Activated B cell treated with CpG ODN at 0.5 μM for 24 hours (primary cell): ENCODE measurements around the gene SPOCK3. TPM values are rescaled to one million over a fixed set of nuclear protein-coding genes. Genes with fewer than 3 reads are reported as not detected.

Experiments
- ATAC-seq: fragments of 200-7000 bp; cut with Tn5 transposase; one replicate; pipeline ENCODE4 v1.10.0; 2021; ENCODE audit warnings: low read depth, mild to moderate bottlenecking, moderate library complexity
- CTCF ChIA-PET: fragments of 350-600 bp; sonication (Branson Sonifier 250); formaldehyde crosslinking; loops from one replicate; lab custom pipeline; 2021; ENCODE audit warnings: antibody characterized with exemption; lab: Charles Lee
- POLR2A ChIA-PET: fragments of 350-600 bp; sonication (Branson Sonifier 250); formaldehyde crosslinking; loops from one replicate; lab custom pipeline; 2021; ENCODE audit warnings: antibody characterized with exemption; lab: Charles Lee
- DNase-seq: peaks from one replicate; pipeline ENCODE4 v3.0.0; 2022
- H3K27ac Mint-ChIP-seq: one replicate; pipeline ENCODE4 v1.8.0; 2020; ENCODE audit warnings: mixed read lengths
- H3K27me3 Mint-ChIP-seq: one replicate; pipeline ENCODE4 v1.8.0; 2021; ENCODE audit warnings: mixed read lengths
- H3K36me3 Mint-ChIP-seq: one replicate; pipeline ENCODE4 v1.8.0; 2021; ENCODE audit warnings: low read depth, mixed read lengths
- H3K4me1 Mint-ChIP-seq: one replicate; pipeline ENCODE4 v1.8.0; 2021; ENCODE audit warnings: mixed read lengths
- H3K4me3 Mint-ChIP-seq: one replicate; pipeline ENCODE4 v1.8.0; 2020; ENCODE audit warnings: mild to moderate bottlenecking, mixed read lengths
- H3K9me3 Mint-ChIP-seq: one replicate; pipeline ENCODE4 v1.8.0; 2020; ENCODE audit warnings: mixed read lengths
- CTCF ChIP-seq: fragments of 200-600 bp; IDR thresholded peaks from one replicate; pipeline ENCODE4 v1.8.0; 2022; ENCODE audit warnings: antibody characterized with exemption, mild to moderate bottlenecking
- intact Hi-C: fragments of 100-400 bp; cut with micrococcal nuclease; formaldehyde crosslinking; loops from one replicate; pipeline ENCODE4 v1.15.1; 2024
- total RNA-seq: library from RNA; stranded (reverse); gene quantifications from 2 replicates; pipeline ENCODE4 v1.2.3, GENCODE V29; 2022

The SPOCK3 gene
- total RNA-seq, 1 donor from 2014 or later = not detected

GRCh38 chr4:167025670-167026069, 208.6 kb downstream of the SPOCK3 start:
- Mint-ChIP-seq H3K27ac (no peak overlapping the region), H3K4me3 (no peak overlapping the region), H3K27me3 (no peaks in the 10 kb centered on the region), H3K9me3 (no peaks in the 10 kb centered on the region), H3K4me1 (no peaks in the 10 kb centered on the region), H3K36me3 (no peaks in the 10 kb centered on the region)
- no peak for TF ChIP-seq CTCF
- CTCF ChIA-PET = no interaction called here
- DNase-seq (no peak), ATAC-seq (no peak)
- intact Hi-C loops = no loop called here
- POLR2A ChIA-PET = no interaction called here

GRCh38 chr4:167023364-167023925, 210.8 kb downstream of the SPOCK3 start:
- no peak overlapping the region for H3K27ac Mint-ChIP-seq

GRCh38 chr4:167021545-167022155, 212.6 kb downstream of the SPOCK3 start:
- no peak overlapping the region for H3K4me3 Mint-ChIP-seq
- no peaks in the 10 kb centered on the region for H3K9me3 Mint-ChIP-seq
- H3K27me3 Mint-ChIP-seq = no peaks in the 10 kb centered on the region
- CTCF ChIA-PET = interaction anchor here (1.3 to 1.4 kb wide), 2 partner anchors 9 to 19 kb away, joined by 3 read pairs; no protein-coding TSS in a partner anchor
- intact Hi-C loops = loop anchor here (1.0 to 5.0 kb wide), 5 partner anchors 271 to 1133 kb away; no protein-coding TSS in a partner anchor
- POLR2A ChIA-PET = no interaction called here
- peak; percentile 94 for TF ChIP-seq CTCF
- DNase-seq (peak; percentile 33), ATAC-seq (no peak)
- no peak overlapping the region for H3K27ac Mint-ChIP-seq
- H3K4me1 Mint-ChIP-seq = no peaks in the 10 kb centered on the region
- no peaks in the 10 kb centered on the region for H3K36me3 Mint-ChIP-seq

More at GRCh38 chr4:167023364-167023925, 210.8 kb downstream of the SPOCK3 start:
- TF ChIP-seq CTCF = no peak
- ChIA-PET POLR2A (no interaction called here), CTCF (interaction anchor here (1.1 to 1.4 kb wide), 3 partner anchors 10 to 16 kb away, joined by 3 to 6 read pairs (median 3); no protein-coding TSS in a partner anchor)
- Mint-ChIP-seq H3K4me1 (no peaks in the 10 kb centered on the region), H3K4me3 (no peak overlapping the region), H3K36me3 (no peaks in the 10 kb centered on the region), H3K9me3 (no peaks in the 10 kb centered on the region), H3K27me3 (no peaks in the 10 kb centered on the region)
- no peak for ATAC-seq
- intact Hi-C loops = loop anchor here (5.0 kb wide), 2 partner anchors 269 to 856 kb away; no protein-coding TSS in a partner anchor
- no peak for DNase-seq

- POLR2A ChIA-PET = no interaction called here
- ATAC-seq = no peak
- intact Hi-C loops = loop anchor here (5.0 kb wide), 2 partner anchors 272 to 853 kb away; no protein-coding TSS in a partner anchor
- no peaks in the 10 kb centered on the region for H3K9me3 Mint-ChIP-seq
- no peak overlapping the region for H3K4me3 Mint-ChIP-seq
- no peaks in the 10 kb centered on the region for H3K36me3 Mint-ChIP-seq
- no peaks in the 10 kb centered on the region for H3K27me3 Mint-ChIP-seq
- H3K4me1 Mint-ChIP-seq = no peaks in the 10 kb centered on the region
- TF ChIP-seq CTCF = no peak
- no peak overlapping the region for H3K27ac Mint-ChIP-seq
- CTCF ChIA-PET = no interaction called here
- no peak for DNase-seq
Observed at GRCh38 chr4:167020410-167020809, 213.9 kb downstream of the SPOCK3 start.

GRCh38 chr4:167014944-167015343, 219.3 kb downstream of the SPOCK3 start:
- CTCF ChIA-PET = no interaction called here

More at GRCh38 chr4:167014944-167015343, 219.3 kb downstream of the SPOCK3 start:
- Mint-ChIP-seq H3K4me1 (no peaks in the 10 kb centered on the region), H3K36me3 (no peaks in the 10 kb centered on the region), H3K27me3 (no peaks in the 10 kb centered on the region), H3K27ac (no peak overlapping the region), H3K9me3 (no peaks in the 10 kb centered on the region), H3K4me3 (no peak overlapping the region)
- ATAC-seq = no peak
- TF ChIP-seq CTCF = no peak
- intact Hi-C loops = no loop called here
- POLR2A ChIA-PET = no interaction called here
- no peak for DNase-seq
